HG03159 (cell line): ENCODE measurements around the gene SULF2.
A peak's percentile ranks its signal among the peaks of the same experiment; 100 is the strongest.

ENCODE experiments used
- ATAC-seq: cut with Tn5 transposase; IDR thresholded peaks from one replicate; pipeline ENCODE4 v1.9.1; 2021; ENCODE audit warnings: mild to moderate bottlenecking, moderate library complexity; ENCODE audit not compliant: unreplicated experiment

Gene SULF2

DNA sequence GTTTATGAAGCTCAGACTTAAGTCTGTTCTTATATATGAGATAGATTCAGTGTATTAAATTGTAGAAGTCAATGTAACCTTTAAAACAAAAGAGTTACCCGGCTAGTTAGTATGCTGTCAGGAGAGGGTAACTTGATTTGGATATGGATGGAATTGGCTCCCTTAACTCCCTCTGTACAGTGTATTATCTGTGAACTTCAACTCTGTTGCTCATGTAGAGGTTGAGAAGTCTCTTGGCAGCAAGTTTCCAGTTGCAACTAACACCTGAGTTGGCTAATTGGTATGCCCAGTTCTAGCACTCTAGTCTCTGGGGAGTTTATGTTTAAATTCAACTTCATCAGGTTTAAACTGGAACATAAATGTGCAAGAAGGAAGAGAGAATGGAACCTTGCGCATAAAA, 172.6 kb downstream of the SULF2 start:
- ATAC-seq, result no peak

DNA sequence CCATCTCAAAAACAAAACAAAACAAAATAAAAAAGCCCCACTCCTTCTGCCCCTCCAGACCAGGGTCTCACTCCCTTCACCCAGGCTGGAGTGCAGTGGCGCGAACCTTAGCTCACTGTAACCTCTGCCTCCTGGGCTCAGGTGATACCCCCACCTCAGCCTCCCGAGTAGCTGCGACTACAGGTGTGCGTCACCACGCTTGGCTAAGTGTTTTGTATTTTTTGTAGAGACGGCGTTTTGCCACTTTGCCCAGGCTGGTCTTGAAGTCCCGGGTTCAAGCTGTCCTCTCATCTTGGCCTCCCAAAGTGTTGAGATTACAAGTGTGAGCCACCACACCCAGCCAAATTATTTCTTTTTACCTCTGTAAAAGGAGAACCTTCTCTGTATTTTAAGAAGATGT, 173.5 kb downstream of the SULF2 start:
- ATAC-seq, result no peak

DNA sequence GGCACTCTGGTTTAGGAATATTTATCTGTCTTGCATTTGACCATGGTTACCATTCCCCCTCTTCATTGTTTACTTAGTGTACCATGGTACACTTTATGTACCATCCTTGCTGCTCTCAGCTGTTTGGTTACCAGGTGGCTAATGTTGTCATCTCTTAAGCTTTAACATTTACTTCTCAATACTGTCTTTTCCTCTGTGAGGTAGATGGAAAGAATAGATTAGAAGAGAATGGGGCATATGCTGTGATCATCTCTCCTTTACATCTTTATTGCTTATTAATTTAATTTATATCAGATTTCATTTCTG, 174.4 kb downstream of the SULF2 start:
- ATAC-seq, result no peak

DNA sequence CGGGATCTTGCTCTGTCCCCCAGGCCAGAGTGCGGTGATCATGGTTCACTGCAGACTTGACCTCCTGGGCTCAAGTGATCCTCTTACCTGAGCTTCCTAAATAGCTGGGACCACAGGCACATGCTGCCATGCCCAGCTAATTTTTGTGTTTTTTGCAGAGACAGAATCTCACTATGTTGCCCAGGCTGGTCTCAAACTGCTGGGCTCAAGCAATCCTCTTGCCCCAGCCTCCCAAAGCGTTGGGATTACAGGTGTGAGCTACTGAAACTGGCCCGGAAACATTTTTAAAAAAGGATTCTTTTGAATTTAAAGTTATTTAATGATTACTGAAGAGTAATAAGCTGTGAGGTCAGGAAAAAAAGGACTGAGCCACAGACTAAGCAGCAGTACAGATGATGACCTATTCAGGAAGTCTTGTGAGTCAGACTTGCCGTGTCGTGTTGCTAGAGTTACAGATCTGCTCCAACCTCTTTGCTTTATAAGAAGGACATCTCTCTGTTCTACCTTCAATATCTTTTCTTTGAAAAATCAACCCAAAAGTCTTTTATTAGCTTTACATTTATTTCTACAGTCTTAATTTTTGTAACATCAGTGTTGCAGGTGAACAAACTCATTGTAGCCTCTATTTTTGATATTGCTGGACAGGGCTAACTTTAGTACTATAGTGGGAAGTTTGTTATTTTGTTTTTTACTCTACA, 174.9 kb downstream of the SULF2 start:
- ATAC-seq, result peak; percentile 64

DNA sequence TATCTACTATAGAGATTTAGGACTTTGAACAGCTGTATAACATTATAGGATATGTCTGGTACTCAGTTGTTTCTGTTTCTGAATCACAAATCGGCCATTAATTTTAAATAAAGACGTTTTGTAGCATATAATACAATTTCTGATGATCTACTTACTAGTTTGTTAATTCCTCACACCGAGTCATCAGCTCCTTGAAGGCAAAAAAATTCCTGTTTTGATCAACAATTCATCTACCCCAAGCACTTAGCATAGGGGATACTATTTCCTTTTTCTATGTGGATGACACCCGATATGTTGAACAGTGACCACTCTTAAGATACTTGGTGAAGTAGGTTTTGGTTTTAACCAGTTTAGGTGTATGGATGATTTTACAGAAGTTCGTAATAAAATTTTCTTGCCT, 176.3 kb downstream of the SULF2 start:
- no peak for ATAC-seq
